ENCODE data around the gene PACSIN1.
"Not testable (repeated sequence)": the region's sequence is repeated elsewhere in the genome, so short reads cannot be mapped to it uniquely, and the experiment has no call there.

Gene PACSIN1

DNA sequence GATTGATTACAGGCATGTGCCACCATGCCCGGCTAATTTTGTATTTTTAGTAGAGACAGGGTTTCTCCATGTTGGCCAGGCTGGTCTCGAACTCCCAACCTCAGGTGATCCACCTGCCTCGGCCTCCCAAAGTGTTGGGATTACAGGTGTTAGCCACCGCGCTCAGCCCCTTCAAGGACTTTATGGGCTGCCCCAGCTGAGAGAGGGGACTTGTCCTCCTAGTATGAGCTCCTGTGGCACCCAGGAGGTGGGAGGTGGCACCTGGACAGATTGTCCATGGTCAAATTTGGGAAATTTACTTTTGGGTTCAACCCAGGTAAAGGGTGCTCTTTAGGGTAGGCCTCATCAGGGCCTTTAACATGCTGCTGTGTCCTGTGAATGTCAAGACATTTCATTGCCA, 17.9 kb downstream of the PACSIN1 start:
- Mint-ChIP-seq H3K27ac (peak overlapping the region in 1 of 2 donors; percentile 94), H3K4me1 (ENCODE audit: low read depth in 2 of 2) (peaks cover 30 to 35% of the 10 kb centered on the region in 2 donors), H3K4me3 (peak overlapping the region in 1 of 2 donors; percentile 79)
- H3K27me3 Mint-ChIP-seq; DNase-seq; H3K9me3 Mint-ChIP-seq; ATAC-seq (replicated peaks); H3K36me3 Mint-ChIP-seq (ENCODE audit: insufficient read depth): not testable (repeated sequence)

DNA sequence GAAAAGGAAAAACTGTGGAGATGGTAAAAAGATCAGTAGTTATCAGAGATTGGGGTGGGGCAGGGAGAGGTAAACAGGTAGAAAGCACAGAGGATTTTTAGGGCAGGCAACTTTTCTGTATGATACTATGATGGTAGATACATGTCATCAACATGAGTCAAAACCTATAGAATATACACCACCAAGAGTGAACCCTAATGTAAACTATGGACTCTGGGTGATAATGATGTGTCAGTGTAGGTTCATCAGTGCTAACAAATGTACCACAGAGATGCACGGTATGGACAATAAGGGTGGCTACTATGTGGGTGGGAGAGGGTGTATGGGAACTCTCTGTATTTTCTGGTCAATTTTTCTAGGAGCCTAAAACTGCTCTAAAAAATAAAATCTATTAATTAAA, 18.5 kb downstream of the PACSIN1 start:
- no peaks in the 10 kb centered on the region for H3K9me3 Mint-ChIP-seq
- peaks cover 30 to 35% of the 10 kb centered on the region in 2 donors for H3K4me1 Mint-ChIP-seq (ENCODE audit: low read depth in 2 of 2)
- H3K36me3 Mint-ChIP-seq (ENCODE audit: insufficient read depth) = no peaks in the 10 kb centered on the region
- DNase-seq = no peak
- peak overlapping the region; percentile 79 to 80 for H3K4me3 Mint-ChIP-seq
- peak overlapping the region in 1 of 2 donors; percentile 94 for H3K27ac Mint-ChIP-seq
- H3K27me3 Mint-ChIP-seq = no peaks in the 10 kb centered on the region
- no peak for ATAC-seq (replicated peaks)

DNA sequence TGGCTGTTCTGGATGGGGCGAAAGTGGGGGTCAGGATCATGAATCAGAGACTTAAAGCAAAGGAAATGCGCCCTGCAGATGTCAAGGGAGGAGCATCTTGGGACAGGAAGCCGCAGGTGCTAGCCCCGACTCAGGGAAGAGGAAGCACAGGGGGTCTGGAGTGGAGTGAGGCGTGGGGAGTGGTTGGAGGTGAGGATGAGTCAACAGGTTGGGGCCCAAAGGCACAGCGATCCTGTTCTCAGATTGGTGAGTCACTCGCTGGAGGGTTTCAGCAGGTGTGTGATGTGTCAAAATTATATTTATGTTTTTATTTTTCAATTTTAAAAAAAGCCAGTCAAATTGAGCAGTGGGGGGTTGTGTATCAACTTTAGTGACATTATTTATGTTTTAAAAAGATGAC, 19.0 kb downstream of the PACSIN1 start:
- H3K36me3 Mint-ChIP-seq (ENCODE audit: insufficient read depth) = no peaks in the 10 kb centered on the region
- DNase-seq = peak; percentile 40 to 52 (median 48)

DNA sequence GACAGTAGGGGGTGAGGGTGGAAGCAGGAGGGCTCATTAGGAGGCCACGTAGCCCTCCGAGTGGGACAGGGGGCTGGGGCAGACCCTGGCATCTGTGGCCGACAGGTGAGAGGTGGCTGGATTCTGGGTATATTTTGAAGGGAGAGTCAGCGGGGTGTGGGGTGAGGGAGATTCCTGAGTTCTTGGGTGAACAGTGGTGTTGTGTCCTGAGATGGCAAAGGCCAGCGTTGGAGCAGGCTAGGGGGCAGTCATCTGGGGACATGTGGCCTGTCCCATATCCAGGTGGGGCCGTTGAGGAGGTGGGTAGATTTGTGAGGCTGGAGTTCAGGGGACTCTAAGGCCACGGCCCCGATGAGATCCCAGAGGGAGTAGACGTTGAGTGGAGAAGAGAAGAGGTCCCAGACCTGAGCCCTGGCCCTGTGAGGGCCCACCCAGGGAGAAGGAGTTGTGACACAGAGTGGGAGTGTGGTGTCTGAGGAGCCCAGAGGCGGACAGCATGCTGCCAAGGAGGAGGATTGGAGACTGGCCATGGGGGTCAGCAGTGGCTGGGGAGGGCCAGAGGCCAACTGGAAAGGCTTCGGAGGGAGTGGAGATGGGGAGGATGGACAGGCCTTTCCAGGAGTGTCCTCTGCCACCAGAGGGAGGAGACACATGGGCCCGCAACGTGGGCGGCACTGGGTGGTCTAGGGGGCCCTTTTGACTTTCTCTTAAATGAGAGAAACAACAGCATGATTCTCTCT, 19.6 kb downstream of the PACSIN1 start:
- H3K4me1 Mint-ChIP-seq (ENCODE audit: low read depth in 2 of 2) = peaks cover 30 to 35% of the 10 kb centered on the region in 2 donors
- no peaks in the 10 kb centered on the region for H3K9me3 Mint-ChIP-seq
- no peaks in the 10 kb centered on the region for H3K27me3 Mint-ChIP-seq
- H3K27ac Mint-ChIP-seq = peak overlapping the region; percentile 94
- DNase-seq (peak in 1 of 3 experiments; percentile 14), ATAC-seq (replicated peaks) (no peak)
- no peaks in the 10 kb centered on the region for H3K36me3 Mint-ChIP-seq (ENCODE audit: insufficient read depth)
- H3K4me3 Mint-ChIP-seq = peak overlapping the region; percentile 79 to 80

More for the DNA sequence above, 19.0 kb downstream of the PACSIN1 start:
- Mint-ChIP-seq H3K4me1 (ENCODE audit: low read depth in 2 of 2) (peaks cover 30 to 35% of the 10 kb centered on the region in 2 donors), H3K4me3 (peak overlapping the region; percentile 79 to 80), H3K27ac (peak overlapping the region; percentile 94), H3K9me3 (no peaks in the 10 kb centered on the region), H3K27me3 (no peaks in the 10 kb centered on the region)
- peak; percentile 87 for ATAC-seq (replicated peaks)

DNA sequence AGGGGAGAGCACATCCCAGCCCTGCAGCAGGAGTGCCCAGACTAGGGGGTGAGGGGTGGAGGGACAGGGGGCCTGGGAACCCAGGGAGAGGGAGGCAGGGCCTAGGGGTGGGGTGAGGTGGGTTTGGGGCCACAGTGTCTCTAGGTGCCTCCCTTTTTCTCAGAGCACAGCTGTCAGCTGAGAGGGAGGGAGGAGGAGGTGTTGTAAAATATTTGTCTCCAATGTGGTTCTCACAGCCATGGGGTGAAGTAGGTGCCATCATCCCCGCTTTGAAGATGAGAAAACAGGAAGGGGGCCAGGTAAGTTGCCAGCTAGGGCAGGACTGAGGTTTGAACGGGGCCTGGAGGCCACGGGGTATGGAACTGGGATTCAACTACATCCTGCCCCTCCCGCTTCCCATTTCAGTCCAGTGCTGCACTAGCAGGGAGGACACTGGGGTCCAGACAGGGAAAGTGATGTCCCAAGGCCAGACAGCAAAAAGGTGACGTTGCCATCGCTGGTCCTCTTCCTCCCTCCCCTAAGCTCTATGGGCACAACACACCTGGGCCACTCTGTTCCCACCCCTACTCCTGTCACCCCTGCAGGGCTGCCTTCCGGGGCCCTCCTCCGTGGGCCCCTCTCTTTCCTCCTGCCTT, 20.3 kb downstream of the PACSIN1 start:
- peaks cover 30 to 35% of the 10 kb centered on the region in 2 donors for H3K4me1 Mint-ChIP-seq (ENCODE audit: low read depth in 2 of 2)
- ATAC-seq (replicated peaks) (peak; percentile 66), DNase-seq (peak; percentile 9 to 29 (median 25))
- peak overlapping the region; percentile 79 to 80 for H3K4me3 Mint-ChIP-seq
- H3K9me3 Mint-ChIP-seq = no peaks in the 10 kb centered on the region
- H3K27ac Mint-ChIP-seq = peak overlapping the region; percentile 94
- no peaks in the 10 kb centered on the region for H3K27me3 Mint-ChIP-seq
- H3K36me3 Mint-ChIP-seq (ENCODE audit: insufficient read depth) = no peaks in the 10 kb centered on the region

DNA sequence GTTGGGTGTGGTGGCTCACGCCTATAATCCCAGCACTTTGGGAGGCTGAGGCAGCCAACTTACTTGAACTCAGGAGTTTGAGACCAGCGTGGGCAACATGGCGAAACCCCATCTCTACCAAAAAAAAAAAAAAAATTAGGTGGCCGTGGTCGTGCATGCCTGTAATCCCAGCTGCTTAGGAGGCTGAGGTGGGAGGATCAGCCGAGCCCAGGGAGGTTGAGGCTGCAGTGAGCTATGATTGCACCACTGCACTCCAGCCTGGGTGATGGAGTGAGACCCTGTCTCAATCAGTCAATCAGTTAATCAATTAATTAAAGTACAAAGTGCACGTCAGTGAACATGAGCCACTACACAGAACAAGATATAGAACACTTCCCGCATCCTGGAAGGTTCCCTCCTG, 21.0 kb downstream of the PACSIN1 start:
- ATAC-seq (replicated peaks); H3K27me3 Mint-ChIP-seq; DNase-seq; H3K36me3 Mint-ChIP-seq (ENCODE audit: insufficient read depth); H3K9me3 Mint-ChIP-seq: not testable (repeated sequence)
- Mint-ChIP-seq H3K4me3 (peak overlapping the region; percentile 79 to 80), H3K4me1 (ENCODE audit: low read depth in 2 of 2) (peaks cover 30 to 35% of the 10 kb centered on the region in 2 donors), H3K27ac (peak overlapping the region; percentile 94)

DNA sequence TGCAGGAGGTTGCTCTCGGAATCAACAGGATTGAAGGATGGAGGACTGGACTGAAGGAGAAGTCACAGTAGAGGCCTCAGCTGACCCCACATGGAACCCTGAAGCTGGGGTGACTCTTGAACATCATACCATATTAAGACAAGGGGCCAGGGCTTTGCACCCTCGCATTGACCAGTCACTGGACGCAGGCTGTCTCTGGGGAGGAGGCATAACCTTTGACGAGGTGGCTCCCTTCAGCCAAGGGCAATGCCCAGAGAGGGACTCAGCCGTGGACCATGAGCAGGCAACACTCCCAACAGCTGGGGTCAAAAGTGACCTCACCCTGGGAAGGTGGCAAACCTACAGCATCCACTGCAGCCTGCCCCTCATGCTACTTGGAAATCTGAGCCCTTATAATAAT, 21.7 kb downstream of the PACSIN1 start:
- Mint-ChIP-seq H3K36me3 (ENCODE audit: insufficient read depth) (no peaks in the 10 kb centered on the region), H3K4me1 (ENCODE audit: low read depth in 2 of 2) (peaks cover 30 to 35% of the 10 kb centered on the region in 2 donors), H3K4me3 (peak overlapping the region in 1 of 2 donors; percentile 79), H3K27ac (peak overlapping the region in 1 of 2 donors; percentile 94), H3K27me3 (no peaks in the 10 kb centered on the region), H3K9me3 (no peaks in the 10 kb centered on the region)
- no peak for DNase-seq
- ATAC-seq (replicated peaks) = no peak

DNA sequence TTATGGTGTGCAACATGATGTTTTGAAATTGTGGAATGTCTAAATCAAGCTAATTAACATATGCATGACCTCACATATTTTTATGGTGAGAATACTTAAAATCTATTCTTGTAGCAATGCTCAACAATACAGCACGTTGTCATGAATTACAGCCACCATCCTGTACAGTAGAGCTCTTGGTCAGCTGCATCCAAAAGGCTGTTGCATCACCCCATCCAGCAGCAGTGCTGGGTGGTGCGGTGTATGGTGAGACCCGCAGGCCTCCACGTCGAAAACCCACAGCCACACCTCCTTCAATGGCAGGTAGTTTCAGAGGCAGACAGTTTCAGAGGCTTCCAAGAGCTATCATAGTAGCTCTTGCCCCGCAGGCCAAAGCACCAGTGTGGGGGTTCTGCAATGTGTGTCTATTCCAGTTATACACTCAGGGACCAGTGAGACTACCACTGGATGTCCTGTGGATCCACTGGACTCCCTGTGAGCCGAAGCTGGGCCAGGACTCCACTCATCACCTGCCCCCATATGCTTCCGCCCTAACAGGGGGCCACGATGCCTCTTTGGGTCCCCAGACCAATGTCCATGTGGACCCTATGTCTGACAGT, 23.4 kb downstream of the PACSIN1 start:
- Mint-ChIP-seq H3K36me3 (ENCODE audit: insufficient read depth) (no peaks in the 10 kb centered on the region), H3K9me3 (no peaks in the 10 kb centered on the region), H3K27ac (peak overlapping the region in 1 of 2 donors; percentile 15), H3K27me3 (no peaks in the 10 kb centered on the region), H3K4me3 (no peak overlapping the region), H3K4me1 (ENCODE audit: low read depth in 2 of 2) (peaks cover 27 to 32% of the 10 kb centered on the region in 2 donors)
- DNase-seq (no peak), ATAC-seq (replicated peaks) (no peak)

DNA sequence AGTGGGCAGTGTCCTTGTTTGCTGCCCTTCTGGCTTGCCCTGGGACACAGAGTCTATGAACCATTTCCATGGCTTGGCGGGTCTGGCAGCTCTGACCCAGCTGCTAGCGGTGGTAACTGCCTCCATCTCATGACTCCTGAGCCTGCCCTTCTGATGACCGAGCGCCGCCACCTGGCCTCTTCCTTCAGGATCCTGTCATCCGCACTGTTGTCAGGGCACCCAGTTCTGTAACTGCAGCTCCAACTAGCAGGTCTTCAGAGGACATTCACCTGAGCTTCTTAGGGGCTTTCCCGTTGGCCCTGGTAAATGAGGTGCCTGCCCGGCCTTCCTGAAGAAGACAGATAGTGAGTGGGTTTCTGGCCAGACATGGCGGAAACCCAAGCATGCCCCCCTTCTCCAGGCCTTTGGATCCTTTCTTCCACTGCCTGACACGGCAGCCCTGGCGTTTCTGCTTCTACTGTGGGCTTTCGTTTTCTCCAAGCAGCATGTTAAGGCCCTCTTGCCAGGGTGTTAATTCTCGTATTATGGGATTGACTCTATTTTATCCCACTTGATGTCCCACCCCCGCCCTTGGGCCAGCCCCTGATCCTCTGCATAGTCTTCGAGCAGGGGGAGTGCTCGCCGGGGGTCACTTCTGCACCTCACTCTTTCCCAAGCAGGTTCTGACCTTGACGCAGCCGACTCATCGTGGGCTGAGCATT, 24.7 kb downstream of the PACSIN1 start:
- Mint-ChIP-seq H3K9me3 (no peaks in the 10 kb centered on the region), H3K4me1 (ENCODE audit: low read depth in 2 of 2) (peaks cover 16 to 19% of the 10 kb centered on the region in 2 donors), H3K36me3 (ENCODE audit: insufficient read depth) (no peaks in the 10 kb centered on the region), H3K27ac (no peak overlapping the region), H3K27me3 (no peaks in the 10 kb centered on the region), H3K4me3 (no peak overlapping the region)
- DNase-seq (no peak), ATAC-seq (replicated peaks) (no peak)

DNA sequence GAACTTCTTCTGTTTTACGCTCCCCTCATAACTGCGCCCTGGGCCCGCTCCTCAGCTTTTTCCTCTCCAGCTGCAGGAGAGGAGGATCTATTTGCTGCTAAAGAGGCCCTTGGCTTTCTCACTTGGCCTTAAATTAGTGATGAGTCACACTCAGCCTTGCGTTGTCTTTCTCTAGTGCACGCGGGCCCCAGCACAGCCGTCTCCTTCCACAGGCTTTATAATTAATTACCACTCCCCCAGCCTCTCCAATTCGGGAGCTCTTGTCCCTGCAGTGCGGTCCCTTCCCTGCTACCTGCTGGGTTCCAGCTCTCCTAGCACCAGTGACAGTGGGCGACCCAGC, 25.2 kb downstream of the PACSIN1 start:
- H3K4me1 Mint-ChIP-seq (ENCODE audit: low read depth in 2 of 2) = peaks cover 11 to 14% of the 10 kb centered on the region in 2 donors
- no peak overlapping the region for H3K27ac Mint-ChIP-seq
- ATAC-seq (replicated peaks) (no peak), DNase-seq (no peak)
- no peak overlapping the region for H3K4me3 Mint-ChIP-seq
- no peaks in the 10 kb centered on the region for H3K27me3 Mint-ChIP-seq
- H3K9me3 Mint-ChIP-seq = no peaks in the 10 kb centered on the region
- no peaks in the 10 kb centered on the region for H3K36me3 Mint-ChIP-seq (ENCODE audit: insufficient read depth)

DNA sequence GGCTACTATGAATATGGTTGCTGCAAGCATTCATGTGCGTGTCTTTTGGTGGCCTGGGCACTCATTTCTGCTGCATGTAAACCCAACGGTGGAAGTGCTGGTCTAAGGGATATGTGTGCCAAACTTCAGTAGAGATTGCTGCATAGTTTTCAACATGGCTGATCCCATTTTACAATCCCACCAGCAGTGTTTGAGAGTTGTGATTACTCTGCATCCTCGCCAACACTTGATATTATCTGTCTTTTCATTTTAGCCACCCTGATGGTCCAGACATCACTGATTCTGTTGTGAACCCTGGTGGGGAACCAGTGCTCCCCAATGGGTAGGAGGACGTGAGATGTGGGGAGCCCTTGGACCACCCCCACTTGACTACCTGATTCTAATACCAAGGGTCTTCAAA, 27.5 kb downstream of the PACSIN1 start:
- no peaks in the 10 kb centered on the region for H3K4me1 Mint-ChIP-seq (ENCODE audit: low read depth in 2 of 2)
- no peaks in the 10 kb centered on the region for H3K9me3 Mint-ChIP-seq
- H3K27ac Mint-ChIP-seq = no peak overlapping the region
- H3K27me3 Mint-ChIP-seq = peaks cover 0 to 5% of the 10 kb centered on the region in 2 donors
- no peaks in the 10 kb centered on the region for H3K36me3 Mint-ChIP-seq (ENCODE audit: insufficient read depth)
- no peak for ATAC-seq (replicated peaks)
- DNase-seq = no peak
- H3K4me3 Mint-ChIP-seq = no peak overlapping the region

DNA sequence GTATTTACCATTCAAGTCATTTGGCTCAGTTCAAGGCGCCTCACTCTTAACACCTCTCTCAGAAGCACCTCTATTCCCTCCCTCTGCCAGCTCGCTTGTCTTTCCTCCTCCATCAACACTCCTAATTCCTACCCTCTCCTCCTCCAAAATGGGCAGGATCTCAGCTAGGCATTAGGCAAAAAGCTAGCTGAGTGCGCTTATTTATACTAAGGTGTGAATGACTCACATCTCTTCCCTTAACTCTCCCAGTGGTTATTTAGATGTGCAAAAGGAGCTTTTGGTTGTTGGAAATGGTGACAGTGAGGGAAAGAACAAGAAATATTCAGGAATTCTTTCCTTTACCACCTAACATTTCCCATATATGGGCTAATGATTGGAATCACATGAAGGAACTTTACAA, 29.1 kb downstream of the PACSIN1 start:
- Mint-ChIP-seq H3K9me3 (no peaks in the 10 kb centered on the region), H3K36me3 (ENCODE audit: insufficient read depth) (no peaks in the 10 kb centered on the region), H3K4me3 (no peak overlapping the region), H3K27me3 (peaks cover 0 to 5% of the 10 kb centered on the region in 2 donors), H3K4me1 (ENCODE audit: low read depth in 2 of 2) (no peaks in the 10 kb centered on the region), H3K27ac (no peak overlapping the region)
- ATAC-seq (replicated peaks) = no peak
- DNase-seq = no peak

DNA sequence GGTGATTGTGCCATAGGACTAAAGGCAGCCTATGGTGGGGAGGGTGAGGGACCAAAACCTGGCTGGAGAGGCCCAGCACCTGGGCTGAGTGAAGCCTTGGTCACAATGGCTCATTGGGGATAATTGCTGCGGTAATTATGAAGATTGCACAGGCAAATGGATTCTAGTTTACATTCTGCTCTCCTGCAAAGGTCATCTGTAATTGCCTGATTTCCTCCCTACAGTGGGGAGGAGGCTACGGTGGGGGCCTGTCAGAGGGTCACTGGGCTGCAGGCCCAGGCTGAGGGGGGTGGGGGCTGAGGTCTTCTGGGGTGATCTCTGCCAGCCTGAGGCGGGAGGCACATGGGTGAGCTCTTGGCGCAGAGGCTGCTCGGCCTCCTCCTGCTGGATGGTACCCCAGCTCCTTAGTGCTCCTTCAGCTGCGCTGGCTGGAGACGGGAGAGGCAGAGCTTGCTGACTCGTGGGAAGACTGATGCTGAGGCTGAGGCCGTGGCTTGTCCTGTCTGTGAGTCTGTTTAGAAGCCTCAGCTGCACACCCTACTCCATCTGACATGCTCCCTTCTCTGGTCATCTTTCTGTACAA, 30.3 kb downstream of the PACSIN1 start:
- Mint-ChIP-seq H3K27ac (no peak overlapping the region), H3K27me3 (peaks cover 0 to 5% of the 10 kb centered on the region in 2 donors), H3K4me1 (ENCODE audit: low read depth in 2 of 2) (no peaks in the 10 kb centered on the region), H3K9me3 (no peaks in the 10 kb centered on the region), H3K4me3 (no peak overlapping the region), H3K36me3 (ENCODE audit: insufficient read depth) (no peaks in the 10 kb centered on the region)
- no peak for ATAC-seq (replicated peaks)
- no peak for DNase-seq

Data from effector memory CD8-positive, alpha-beta T cell (primary cell).